Osteoblast (primary cell): ENCODE data around the gene MEOX2. TPM values are rescaled to one million over a fixed set of nuclear protein-coding genes. Genes with fewer than 3 reads are reported as not detected.

Experiments used
- DNase-seq: peaks from one replicate; pipeline ENCODE4 v3.0.0; 2011; ENCODE audit warnings: low spot score, mixed read lengths; ENCODE audit not compliant: insufficient read length; ENCODE audit errors: missing footprints
- H2AFZ ChIP-seq: 2 replicates; pipeline ENCODE4 v1.6.0; 2011; ENCODE audit warnings: mild to moderate bottlenecking, low read length
- H3K27ac ChIP-seq: 2 replicates; pipeline ENCODE4 v1.5.1; 2011; ENCODE audit warnings: mild to moderate bottlenecking, low read depth, low read length, moderate library complexity
- H3K27me3 ChIP-seq: 2 replicates; pipeline ENCODE4 v1.6.0; 2012; ENCODE audit warnings: mild to moderate bottlenecking, control low read depth, inconsistent platforms, low read length, moderate library complexity; ENCODE audit not compliant: insufficient read depth
- H3K36me3 ChIP-seq: 2 replicates; pipeline ENCODE4 v1.5.1; 2011; ENCODE audit warnings: mild to moderate bottlenecking, low read length, control low read depth, moderate library complexity; ENCODE audit not compliant: insufficient read depth
- H3K4me1 ChIP-seq: 2 replicates; pipeline ENCODE4 v1.5.1; 2011; ENCODE audit warnings: mild to moderate bottlenecking, low read length, control low read depth, moderate library complexity; ENCODE audit not compliant: insufficient read depth
- H3K4me2 ChIP-seq: 2 replicates; pipeline ENCODE4 v1.6.0; 2011; ENCODE audit warnings: mild to moderate bottlenecking, low read length; ENCODE audit not compliant: insufficient read depth
- H3K4me3 ChIP-seq: fragments of 200-600 bp; sonication (generic); 3 replicates; pipeline ENCODE4 v1.5.1; 2012; ENCODE audit warnings: mild to moderate bottlenecking, low read length, inconsistent platforms; ENCODE audit not compliant: insufficient read depth
- H3K79me2 ChIP-seq: 2 replicates; pipeline ENCODE4 v1.6.0; 2012; ENCODE audit warnings: mild to moderate bottlenecking, low read length, control low read depth, inconsistent platforms; ENCODE audit not compliant: insufficient read depth
- H3K9me3 ChIP-seq: 2 replicates; pipeline ENCODE4 v1.5.1; 2011; ENCODE audit warnings: low read depth, low read length, control low read depth
- H4K20me1 ChIP-seq: 2 replicates; pipeline ENCODE4 v1.6.0; 2012; ENCODE audit warnings: mild to moderate bottlenecking, low read length, control low read depth; ENCODE audit not compliant: insufficient read depth
- CTCF ChIP-seq: IDR thresholded peaks from 2 replicates; pipeline ENCODE4 v1.5.1; 2011; ENCODE audit warnings: mild to moderate bottlenecking, low read depth, low read length, moderate library complexity; ENCODE audit errors: extremely low read depth
- total RNA-seq: library from RNA; depleted of rRNA; stranded (reverse); fragments of >200 nt; gene quantifications from 2 replicates; pipeline ENCODE4 v1.2.3, GENCODE V29; 2012

MEOX2 gene
- total RNA-seq, 1 donor, result 4.7 TPM

GRCh38 chr7:15707570-15707969 lies 21.1 kb upstream of the MEOX2 start:
- H3K79me2 ChIP-seq, result no peaks in the 10 kb centered on the region
- H3K4me2 ChIP-seq, result no peak overlapping the region
- no peak overlapping the region for H3K4me3 ChIP-seq
- no peaks in the 10 kb centered on the region for H4K20me1 ChIP-seq
- no peaks in the 10 kb centered on the region for H3K36me3 ChIP-seq
- no peaks in the 10 kb centered on the region for H3K4me1 ChIP-seq
- H3K27me3 ChIP-seq, result no peaks in the 10 kb centered on the region
- H3K27ac ChIP-seq, result no peak overlapping the region
- no peak for DNase-seq
- no peaks in the 10 kb centered on the region for H3K9me3 ChIP-seq
- H2AFZ ChIP-seq, result no peak overlapping the region
- TF ChIP-seq CTCF, result no peak

GRCh38 chr7:15703732-15704131 lies 17.2 kb upstream of the MEOX2 start:
- Histone ChIP-seq H3K4me1 (no peaks in the 10 kb centered on the region), H3K27ac (no peak overlapping the region), H3K36me3 (no peaks in the 10 kb centered on the region), H2AFZ (no peak overlapping the region), H3K4me2 (no peak overlapping the region), H3K4me3 (no peak overlapping the region), H3K79me2 (no peaks in the 10 kb centered on the region), H4K20me1 (no peaks in the 10 kb centered on the region), H3K27me3 (no peaks in the 10 kb centered on the region), H3K9me3 (no peaks in the 10 kb centered on the region)
- DNase-seq, result no peak
- TF ChIP-seq CTCF, result no peak

GRCh38 chr7:15692501-15693020 lies 6.1 kb upstream of the MEOX2 start:
- peaks cover 5% of the 10 kb centered on the region for H3K27me3 ChIP-seq
- DNase-seq, result no peak
- H3K9me3 ChIP-seq, result no peaks in the 10 kb centered on the region
- TF ChIP-seq CTCF, result no peak
- H3K4me3 ChIP-seq, result no peak overlapping the region
- no peaks in the 10 kb centered on the region for H3K79me2 ChIP-seq
- no peaks in the 10 kb centered on the region for H4K20me1 ChIP-seq
- H2AFZ ChIP-seq, result no peak overlapping the region
- H3K27ac ChIP-seq, result no peak overlapping the region
- H3K36me3 ChIP-seq, result no peaks in the 10 kb centered on the region
- H3K4me2 ChIP-seq, result no peak overlapping the region
- no peaks in the 10 kb centered on the region for H3K4me1 ChIP-seq

- Histone ChIP-seq H3K4me2 (no peak overlapping the region), H2AFZ (peak overlapping the region; percentile 12), H4K20me1 (no peaks in the 10 kb centered on the region), H3K9me3 (no peaks in the 10 kb centered on the region), H3K4me3 (no peak overlapping the region), H3K36me3 (no peaks in the 10 kb centered on the region), H3K79me2 (peaks cover 5% of the 10 kb centered on the region), H3K4me1 (peaks cover 8% of the 10 kb centered on the region), H3K27ac (no peak overlapping the region), H3K27me3 (peaks cover 10% of the 10 kb centered on the region)
- no peak for DNase-seq
- no peak for TF ChIP-seq CTCF
Measured at GRCh38 chr7:15688911-15689310, 2.4 kb upstream of the MEOX2 start.
